Stimulated activated CD4-positive, alpha-beta T cell treated with anti-CD3 and anti-CD28 coated beads, Interleukin-4, amount 100 ng/mL, for 24 hours (primary cell): ENCODE data around the gene C5orf58.

Experiments
- DNase-seq: peaks from one replicate; pipeline ENCODE4 v3.0.0-alpha.2; 2020

Gene C5orf58

GRCh38 chr5:170285181-170285580, 52.4 kb downstream of the C5orf58 start:
- no peak for DNase-seq

GRCh38 chr5:170286386-170286925, 53.7 kb downstream of the C5orf58 start:
- no peak for DNase-seq

- no peak for DNase-seq
Observed at GRCh38 chr5:170287532-170287931, 54.7 kb downstream of the C5orf58 start.

- no peak for DNase-seq
Observed at GRCh38 chr5:170288151-170288550, 55.4 kb downstream of the C5orf58 start.

- no peak for DNase-seq
Observed at GRCh38 chr5:170288551-170288950, 55.8 kb downstream of the C5orf58 start.

DNA sequence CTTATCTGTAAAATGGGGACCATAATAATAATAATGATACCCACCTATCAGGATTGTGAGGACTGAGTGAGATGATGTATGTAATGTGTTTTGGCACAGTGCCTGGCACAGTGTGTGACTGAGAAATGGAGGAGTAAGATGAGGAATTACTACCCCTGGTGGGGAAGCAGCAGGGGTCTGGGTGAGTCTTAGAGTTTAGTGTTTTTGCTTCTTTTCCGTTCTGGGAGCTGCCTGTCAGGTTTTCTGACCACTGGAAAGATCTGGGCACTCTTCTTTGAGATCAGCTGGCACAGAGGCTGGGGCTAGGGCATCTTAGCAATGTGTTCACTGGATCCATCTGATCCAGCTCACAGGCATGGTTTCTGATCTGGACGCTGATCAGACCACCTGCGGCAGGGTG, 56.3 kb downstream of the C5orf58 start:
- no peak for DNase-seq

GRCh38 chr5:170289764-170290163, 57.0 kb downstream of the C5orf58 start:
- DNase-seq: no peak

GRCh38 chr5:170290498-170290897, 57.7 kb downstream of the C5orf58 start:
- no peak for DNase-seq

GRCh38 chr5:170292179-170293104, 59.7 kb downstream of the C5orf58 start:
- no peak for DNase-seq

GRCh38 chr5:170293273-170293672, 60.5 kb downstream of the C5orf58 start:
- DNase-seq: peak; percentile 39

DNA sequence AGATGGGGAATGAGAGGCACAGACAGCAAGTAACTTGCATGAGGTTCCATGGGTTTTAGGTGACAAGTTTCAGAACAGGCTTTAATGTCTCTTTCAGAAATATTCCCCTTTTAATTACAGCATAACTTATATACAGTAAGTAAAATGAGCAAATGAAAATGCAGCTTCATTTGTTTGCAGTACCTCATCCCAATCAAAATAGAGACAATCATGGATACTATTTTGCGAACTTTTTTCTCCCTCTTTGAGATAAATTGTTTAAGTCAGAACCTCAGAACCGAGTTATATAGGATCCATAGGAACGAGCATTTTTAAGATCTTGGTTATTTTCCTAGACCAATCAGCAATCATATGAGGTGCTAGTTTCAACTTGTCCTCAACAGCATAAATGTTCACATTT, 61.3 kb downstream of the C5orf58 start:
- DNase-seq: no peak

GRCh38 chr5:170294556-170294955, 61.8 kb downstream of the C5orf58 start:
- no peak for DNase-seq
